ENCODE data around the gene FRRS1L. TPM values are rescaled to one million over a fixed set of nuclear protein-coding genes. Genes with fewer than 3 reads are reported as not detected.

The FRRS1L gene, protein sequence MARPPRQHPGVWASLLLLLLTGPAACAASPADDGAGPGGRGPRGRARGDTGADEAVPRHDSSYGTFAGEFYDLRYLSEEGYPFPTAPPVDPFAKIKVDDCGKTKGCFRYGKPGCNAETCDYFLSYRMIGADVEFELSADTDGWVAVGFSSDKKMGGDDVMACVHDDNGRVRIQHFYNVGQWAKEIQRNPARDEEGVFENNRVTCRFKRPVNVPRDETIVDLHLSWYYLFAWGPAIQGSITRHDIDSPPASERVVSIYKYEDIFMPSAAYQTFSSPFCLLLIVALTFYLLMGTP
- polyA plus RNA-seq, result under 1 TPM in 2 of 3 donors, not detected in 1; 0.04 to 0.18 TPM

DNA sequence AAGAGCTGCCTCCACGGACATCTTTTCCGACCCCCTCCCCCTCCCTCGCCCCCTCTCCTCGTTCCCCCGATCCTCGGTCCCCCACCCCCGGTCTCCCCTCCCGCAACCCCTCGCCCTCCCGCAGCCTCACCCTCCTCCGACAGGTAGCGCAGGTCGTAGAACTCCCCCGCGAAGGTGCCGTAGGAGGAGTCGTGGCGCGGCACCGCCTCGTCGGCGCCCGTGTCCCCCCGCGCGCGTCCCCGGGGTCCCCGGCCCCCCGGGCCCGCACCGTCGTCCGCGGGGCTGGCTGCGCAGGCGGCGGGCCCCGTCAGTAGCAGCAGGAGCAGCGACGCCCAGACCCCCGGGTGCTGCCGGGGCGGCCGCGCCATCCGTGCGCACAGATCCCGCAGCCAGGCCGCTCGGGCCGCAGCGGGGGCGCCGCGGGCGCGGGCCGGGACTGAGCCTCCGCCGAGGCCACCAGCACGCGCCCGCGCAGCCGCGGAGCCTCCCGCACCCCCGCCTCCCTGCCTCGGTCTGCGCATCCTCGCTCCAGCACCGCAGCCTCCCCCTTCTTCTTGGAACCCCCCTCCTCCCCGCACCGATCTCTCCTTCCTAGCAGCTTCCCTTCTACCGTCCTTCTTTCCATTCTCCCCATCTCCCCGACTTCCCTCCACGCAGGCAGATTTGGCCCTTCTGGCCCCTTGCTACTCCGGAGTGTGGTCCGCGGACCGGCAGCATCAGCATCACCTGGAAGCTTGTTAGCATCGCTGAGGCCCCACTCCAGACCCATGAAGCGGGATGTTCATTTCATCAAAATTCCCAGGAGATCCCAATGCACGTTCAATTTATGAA is at the start of gene FRRS1L:
Gene FRRS1L, minus strand, starts transcription at position 479 of the 831 bp plus-strand sequence. Its CDS starts 111 bp downstream, at position 368.
- H3K27ac ChIP-seq (ENCODE audit: low read depth, low read length), result no peak within 1 kb of the TSS
- 7 to 11% (median 9%) methylated on average over 39 to 85 of the region's 86 CpGs for WGBS, 3 donors

DNA sequence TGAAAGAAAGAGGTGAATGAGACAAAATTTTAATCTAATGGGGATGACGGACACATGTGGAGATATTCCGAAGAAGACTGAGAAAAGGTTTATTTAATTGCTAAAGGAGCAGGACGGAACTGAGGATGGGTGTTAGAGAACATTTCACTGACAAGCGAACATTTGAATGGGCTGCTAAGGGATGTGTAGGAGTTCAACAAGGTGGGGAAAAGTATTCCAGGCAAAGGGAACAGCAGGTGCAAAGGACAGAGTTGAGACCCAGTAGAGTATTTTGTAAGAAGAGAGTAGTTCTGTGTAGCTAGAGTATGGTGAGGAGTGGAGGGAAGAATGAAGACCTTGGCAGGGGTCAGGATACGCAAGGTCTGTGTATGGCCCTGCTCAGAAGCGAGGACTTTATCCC is 47.4 kb upstream of the FRRS1L start:
- WGBS, 3 donors, result 81 to 95% (median 95%) methylated on average over 6 of the region's 6 CpGs
- no peak overlapping the region for H3K27ac ChIP-seq (ENCODE audit: low read depth, low read length)

DNA sequence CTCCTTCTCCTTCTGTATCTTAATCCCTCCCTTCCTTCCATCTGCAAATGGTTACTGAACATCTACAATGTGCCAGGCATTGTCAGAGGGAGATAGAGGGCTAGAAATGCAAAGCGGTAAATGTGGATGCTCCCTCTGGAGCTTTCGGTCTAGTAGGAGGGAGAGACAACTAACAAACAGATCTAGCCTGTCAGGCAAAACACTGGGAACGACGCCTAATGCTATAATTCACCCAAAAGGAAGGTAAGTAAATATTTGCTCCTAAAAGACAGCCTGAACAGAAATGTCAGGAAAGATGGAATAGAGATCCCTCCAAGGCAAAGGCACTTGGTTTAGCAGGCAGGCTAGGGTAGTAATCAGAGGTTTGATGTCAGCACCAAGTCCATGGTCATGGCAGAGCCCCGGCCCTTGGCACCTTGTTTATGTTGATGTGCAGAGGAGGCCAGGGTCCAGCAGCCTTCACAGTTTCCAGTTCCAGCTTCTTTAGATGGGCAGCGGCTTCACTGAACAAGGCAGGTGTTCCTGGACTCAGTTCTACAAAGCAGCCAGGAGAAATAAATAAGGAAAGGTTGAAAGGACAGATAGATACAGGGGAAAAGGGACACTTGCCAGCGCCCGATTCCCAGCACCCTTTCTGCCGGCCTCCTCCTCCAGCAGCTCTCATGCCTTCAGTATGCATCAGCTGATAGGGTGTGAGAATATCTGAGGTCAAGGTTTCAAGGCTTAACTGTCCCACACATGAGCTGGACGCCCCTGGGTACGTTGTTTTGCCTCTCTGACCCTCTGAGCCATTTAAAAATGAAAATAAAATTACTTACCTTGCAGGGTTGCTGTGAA is 46.5 kb upstream of the FRRS1L start:
- H3K27ac ChIP-seq (ENCODE audit: low read depth, low read length), result no peak overlapping the region
- WGBS, 3 donors, result 56 to 76% (median 76%) methylated on average over 11 of the region's 11 CpGs

DNA sequence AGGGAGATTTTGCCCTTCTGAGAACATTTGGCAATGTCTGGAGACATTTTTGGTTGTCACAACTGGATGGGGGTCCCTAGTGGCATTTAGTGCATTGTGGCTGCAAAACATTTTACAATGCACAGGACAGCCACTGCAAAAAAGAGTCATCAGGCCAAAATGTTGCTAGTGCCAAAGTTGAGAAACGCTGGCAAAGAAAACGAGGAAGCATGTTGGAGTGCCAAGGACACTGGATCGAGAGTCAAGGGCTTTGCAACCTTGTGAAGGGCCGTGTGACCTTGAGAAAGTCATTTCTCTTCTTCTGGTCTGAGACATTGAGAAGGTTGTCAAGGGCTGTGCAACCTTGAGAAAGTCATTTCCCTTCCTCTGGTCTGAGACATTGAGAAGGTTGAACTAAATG is 45.7 kb upstream of the FRRS1L start:
- H3K27ac ChIP-seq (ENCODE audit: low read depth, low read length), result no peak overlapping the region
- WGBS, 3 donors, result 38 to 65% (median 58%) methylated on average over 4 of the region's 4 CpGs

DNA sequence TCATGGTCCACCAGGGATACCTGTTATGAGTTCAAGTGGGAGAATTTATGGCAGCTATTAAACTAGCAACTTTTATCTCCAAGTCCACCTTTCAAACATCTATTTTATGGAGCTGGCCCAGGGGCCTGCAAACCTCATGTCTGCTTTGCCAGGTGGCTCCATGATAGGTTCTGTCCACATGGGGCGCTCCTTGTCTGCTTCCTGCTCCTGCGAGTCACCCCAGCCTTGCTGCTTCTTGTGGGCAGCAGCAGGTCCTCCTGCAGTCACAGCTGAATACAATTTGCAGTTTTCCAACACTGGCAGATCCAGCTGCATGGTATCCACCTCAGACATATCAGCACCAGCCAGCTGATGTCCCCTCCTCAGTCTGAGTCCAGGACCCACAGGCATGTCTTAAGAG is 39.6 kb upstream of the FRRS1L start:
- no peak overlapping the region for H3K27ac ChIP-seq (ENCODE audit: low read depth, low read length)
- 75 to 97% (median 79%) methylated on average over 2 of the region's 2 CpGs for WGBS, 3 donors

DNA sequence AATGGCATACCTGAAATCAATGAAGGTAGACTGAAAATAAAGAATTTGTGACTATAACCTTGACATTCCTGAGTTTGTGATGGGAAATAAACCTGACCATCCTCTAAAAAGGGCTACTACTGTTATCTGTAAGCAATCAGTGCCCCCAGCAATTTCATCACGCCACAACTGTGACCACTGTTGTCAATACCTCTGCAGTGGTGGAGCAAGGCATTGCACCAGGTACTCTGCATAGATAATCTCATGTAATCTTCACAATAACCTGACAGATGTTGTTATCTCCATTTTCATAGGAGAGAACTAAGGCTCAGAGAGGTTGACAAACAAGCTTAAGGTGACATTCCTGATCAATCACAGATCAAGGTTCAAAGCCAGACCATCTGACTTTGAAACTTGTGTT is 38.5 kb upstream of the FRRS1L start:
- 74 to 82% (median 75%) methylated on average over 1 of the region's 1 CpG for WGBS, 3 donors
- no peak overlapping the region for H3K27ac ChIP-seq (ENCODE audit: low read depth, low read length)

DNA sequence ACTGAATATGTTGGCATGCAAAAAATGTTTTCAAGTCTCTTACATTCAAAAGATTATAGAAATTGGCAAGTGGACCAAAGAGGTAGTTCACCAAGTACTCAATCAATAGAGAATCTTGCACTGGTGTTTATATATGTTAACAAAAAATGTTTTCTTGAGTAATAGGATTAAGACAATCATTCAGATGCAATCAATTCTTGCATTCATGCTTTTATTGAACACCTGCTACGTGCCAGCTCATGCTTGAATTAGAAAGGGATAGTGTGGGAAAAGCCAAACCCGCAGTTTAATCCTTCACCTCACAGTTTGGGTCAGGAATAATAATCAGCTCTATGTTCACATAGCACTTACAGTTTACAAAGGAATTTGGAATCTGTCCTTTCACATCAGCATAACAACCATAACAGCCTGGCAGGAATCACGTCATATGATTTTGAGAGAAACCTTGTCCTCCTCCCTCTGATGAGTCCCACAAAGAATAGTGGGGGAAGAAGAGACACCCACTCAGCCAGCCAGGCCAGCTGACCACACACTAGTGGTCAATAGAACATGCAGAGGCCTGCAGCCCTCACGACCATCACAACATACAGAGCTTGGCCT is 36.8 kb upstream of the FRRS1L start:
- no peak overlapping the region for H3K27ac ChIP-seq (ENCODE audit: low read depth, low read length)
- WGBS, 3 donors, result 71 to 83% (median 81%) methylated on average over 4 of the region's 4 CpGs

DNA sequence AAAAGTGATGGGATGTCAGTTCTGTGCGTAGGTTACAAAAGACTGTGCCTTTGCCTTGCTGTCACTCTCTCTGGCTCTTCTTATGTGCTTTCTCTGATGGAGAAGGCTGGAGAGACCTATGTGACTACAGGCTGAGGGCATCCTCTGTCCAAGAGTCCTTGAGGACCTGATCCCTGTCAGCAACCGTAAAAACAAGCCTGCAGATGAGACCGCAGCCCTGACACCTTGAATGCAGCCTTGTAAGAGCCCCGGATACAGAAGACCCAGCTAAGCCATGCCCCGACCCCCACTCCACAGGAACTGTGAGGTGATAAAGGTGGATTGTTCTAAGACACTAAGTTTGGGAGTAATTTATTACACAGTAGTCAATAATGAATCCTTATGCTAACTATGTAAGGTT is 32.6 kb upstream of the FRRS1L start:
- H3K27ac ChIP-seq (ENCODE audit: low read depth, low read length), result no peak overlapping the region
- WGBS, 3 donors, result 80% methylated on average over 5 of the region's 5 CpGs

DNA sequence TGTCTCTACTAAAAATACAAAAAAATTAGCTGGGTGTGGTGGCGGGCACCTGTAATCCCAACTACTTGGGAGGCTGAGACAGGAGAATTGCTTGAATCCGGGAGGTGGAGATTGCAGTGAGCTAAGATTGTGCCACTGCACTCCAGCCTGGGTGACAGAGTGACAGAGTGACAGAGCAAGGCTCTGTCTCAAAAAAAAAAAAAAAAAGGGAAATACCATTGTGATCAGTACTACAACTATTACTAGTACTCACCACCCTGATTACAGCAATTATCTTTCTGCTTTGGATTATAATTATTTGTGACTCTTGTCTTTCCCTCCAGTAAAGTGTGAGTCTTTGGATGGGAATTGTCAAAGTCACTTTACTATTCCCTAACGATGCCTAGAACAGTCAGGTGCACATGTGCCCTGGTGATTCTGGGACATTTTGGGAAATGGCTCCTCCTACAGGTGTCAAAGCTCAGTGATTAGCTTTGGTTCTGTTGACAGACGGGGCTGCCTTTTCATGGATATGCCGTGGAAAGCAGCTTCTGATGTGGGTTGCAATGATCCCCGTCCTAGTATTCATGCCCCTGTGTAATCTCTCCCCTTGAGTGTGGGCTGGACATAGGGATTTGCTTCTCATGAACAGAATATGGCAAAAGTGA is 31.8 kb upstream of the FRRS1L start:
- WGBS, 3 donors, result 59 to 73% (median 63%) methylated on average over 6 of the region's 6 CpGs

DNA sequence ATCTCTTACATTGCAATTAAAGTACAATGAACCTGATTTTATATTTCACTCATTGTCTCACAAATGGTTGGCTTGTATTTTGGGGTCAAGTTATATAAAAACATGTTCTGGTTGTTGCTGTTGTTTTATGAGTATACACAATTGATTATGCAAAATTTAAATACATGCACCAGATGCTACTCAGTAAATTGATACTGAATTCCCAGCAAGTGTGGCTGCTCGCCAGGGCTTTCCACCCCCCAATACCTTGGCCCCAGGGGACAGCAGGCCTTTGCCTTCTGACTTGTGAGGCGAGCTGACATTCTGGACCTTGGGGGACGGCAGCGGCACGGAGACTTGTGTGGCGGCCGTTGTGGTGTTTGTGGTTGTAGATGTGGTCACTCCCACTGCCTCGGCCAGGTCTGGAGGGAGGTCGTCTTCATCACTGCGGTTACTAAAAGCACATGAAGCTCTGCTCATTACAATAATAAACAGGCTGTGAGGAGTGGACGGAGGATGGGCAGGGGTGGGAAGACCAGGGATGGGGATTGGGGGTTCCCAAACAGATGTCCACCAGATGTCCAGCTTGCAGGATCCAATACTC is 27.0 kb upstream of the FRRS1L start:
- H3K27ac ChIP-seq (ENCODE audit: low read depth, low read length), result no peak overlapping the region
- WGBS, 3 donors, result 64 to 83% (median 73%) methylated on average over 11 of the region's 11 CpGs

More for the DNA sequence above, 31.8 kb upstream of the FRRS1L start:
- H3K27ac ChIP-seq (ENCODE audit: low read depth, low read length), result no peak overlapping the region

DNA sequence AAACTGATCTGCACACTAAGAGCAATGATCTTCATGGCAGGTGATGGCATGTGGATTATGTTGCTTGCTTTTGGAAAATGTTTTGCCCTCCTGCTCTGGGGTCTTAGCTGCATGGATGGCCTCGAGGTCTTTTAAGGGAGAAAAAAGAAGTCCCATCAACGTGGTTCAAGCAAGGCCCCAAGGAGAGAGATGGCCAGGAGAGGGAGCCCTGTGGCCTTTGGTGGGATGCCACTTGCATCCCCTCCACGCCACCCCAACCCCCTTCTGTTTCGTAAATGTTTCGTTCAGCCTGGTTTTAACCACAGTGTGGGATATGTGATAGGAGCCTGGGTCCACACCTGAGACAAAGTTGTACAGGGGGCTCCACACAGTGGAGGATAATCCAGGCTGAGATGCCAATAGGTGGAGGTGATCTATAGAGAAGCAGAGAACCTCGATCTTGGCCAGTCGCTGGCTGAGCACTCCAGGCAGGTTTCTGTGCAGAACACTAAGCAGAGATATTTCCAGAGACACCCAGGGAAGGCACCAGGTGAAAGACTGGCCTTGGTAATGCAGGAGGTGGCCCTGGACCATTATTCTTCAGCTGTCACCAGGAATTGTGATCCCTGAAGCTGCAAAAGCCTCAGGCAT is 25.8 kb upstream of the FRRS1L start:
- WGBS, 3 donors, result 15 to 56% (median 49%) methylated on average over 7 of the region's 7 CpGs

DNA sequence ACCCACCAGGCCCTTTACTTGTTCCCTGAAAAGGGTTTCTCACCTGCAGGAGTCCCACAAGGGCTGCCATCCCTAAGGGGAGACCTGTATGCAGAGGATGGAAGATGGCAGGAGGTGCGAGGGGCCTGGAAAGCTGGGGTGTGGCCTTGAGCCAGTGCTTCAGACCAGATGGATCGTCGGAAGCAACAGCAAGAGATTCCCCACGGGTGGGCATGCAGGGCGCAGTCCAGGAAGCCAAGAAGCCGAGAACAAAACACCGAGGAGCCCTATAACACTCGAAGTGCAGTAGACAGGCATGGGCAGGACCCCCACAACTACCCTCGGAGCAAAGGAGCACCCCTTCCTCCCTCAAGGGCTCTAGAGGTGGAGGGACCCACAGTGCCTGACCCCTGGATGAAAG is 24.7 kb upstream of the FRRS1L start:
- no peak overlapping the region for H3K27ac ChIP-seq (ENCODE audit: low read depth, low read length)
- 80 to 93% (median 89%) methylated on average over 9 of the region's 9 CpGs for WGBS, 3 donors

More for the DNA sequence above, 25.8 kb upstream of the FRRS1L start:
- H3K27ac ChIP-seq (ENCODE audit: low read depth, low read length), result no peak overlapping the region

DNA sequence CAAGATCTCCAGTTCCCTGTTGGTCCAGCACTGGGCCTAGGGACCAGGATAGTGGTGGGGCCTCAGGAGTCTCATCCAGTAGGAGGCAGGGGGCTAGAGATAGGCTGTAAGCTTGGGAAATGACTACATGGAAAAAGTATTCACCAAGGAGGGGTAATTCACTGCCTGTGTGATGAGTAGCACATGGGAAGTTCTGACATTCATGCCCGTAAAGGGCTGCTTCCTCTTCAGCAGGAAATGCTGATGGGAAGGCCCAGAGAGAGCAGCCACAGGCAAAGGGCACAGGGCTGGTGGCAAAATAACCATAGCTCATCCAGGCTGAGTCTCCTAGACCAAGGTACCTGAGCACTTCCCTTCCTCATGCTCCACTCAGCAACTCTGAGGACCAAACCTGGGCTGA is 23.1 kb upstream of the FRRS1L start:
- H3K27ac ChIP-seq (ENCODE audit: low read depth, low read length), result no peak overlapping the region
- WGBS, 3 donors, result 48 to 92% (median 55%) methylated on average over 1 of the region's 1 CpG

DNA sequence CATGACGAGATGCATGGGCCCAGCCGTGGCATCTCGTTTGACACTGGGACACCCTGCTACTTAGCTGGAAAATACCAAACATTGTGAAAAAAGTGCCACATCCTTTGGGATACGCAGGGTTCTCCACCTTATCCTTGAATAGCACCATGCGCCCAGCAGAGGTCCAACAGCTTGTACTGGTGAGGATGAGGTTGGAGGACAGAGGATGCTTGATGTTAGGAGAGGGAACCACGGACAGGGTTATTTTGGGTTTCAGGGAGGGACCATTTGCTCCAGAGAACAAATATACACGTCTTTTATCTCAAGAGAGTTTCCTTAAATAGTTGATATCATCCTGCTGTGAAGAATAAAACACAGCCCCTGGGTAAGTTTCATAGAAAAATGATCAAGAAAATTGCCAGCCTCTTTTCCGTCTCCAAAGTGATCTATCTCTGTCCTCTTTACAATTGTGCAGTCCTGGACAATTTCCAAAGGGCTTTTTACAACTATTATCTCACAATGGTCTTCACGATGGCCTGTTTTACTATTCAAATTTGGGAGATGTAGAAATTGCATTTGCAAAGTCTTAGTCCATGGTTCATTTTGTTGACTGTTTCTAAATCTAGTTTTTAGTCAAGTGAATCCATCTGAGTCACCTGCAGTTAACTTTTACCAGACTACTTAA is 19.9 kb upstream of the FRRS1L start:
- WGBS, 3 donors, result 68 to 75% (median 73%) methylated on average over 9 of the region's 9 CpGs
- H3K27ac ChIP-seq (ENCODE audit: low read depth, low read length), result no peak overlapping the region

DNA sequence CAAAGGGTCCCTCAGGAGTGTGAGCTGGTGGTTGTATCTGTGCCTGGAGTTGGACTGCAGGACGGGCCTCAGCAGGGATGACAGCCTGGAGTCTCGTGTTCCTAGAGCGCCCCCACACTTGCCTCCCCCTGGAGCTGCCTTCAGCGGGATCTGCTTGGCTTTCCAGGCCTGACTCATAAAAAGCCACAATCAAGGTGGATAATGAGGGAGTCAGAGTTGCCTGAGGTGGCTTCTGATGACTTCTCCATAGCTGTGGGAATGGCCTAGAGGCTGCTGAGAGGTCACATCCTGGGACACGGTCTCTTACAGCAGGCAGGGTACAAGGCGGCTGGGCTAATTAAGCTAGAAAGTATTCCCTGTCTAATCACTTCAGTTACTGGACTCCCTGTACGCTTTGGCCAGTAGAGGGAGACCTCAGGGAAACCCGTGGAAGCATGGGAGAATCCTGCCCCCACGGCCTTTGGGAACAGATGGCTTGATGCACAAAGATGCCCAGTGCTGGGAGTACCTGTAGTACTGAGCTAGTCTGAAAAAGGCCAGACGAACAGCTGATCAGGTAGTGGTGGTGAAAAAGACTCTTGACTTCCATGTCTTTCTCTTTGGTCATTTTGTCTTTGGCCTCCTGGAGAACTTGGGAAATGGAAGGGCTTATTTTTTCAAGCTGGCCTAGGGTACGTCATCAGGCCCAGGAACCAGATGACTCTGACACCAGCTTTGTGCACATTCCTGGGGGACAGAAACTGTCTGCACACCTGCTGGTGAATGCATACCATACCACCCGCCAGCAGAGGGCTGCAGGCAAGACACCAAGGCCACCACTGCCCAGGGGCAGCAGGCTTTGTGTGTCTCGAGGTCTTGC is 16.1 kb upstream of the FRRS1L start:
- H3K27ac ChIP-seq (ENCODE audit: low read depth, low read length), result no peak overlapping the region
- WGBS, 3 donors, result 64 to 73% (median 71%) methylated on average over 13 of the region's 13 CpGs

DNA sequence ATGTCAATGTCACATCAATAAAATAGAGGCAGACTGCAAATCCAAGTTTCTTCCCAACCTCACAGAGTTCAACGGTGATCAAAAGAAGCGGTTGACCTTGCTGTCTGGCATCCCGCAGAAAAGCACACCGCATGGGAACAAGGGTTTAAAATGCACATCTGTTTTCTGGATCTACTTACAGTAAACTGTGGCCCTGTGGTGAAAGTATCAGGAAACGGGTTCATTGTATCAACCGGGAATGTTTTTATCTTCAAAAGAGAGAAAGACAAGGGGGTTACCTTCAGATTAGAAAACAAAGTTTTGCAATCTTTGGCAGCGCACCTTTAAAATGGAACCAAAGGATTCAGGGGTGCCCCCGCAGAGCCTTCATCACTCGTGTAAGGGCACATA is 15.5 kb upstream of the FRRS1L start:
- H3K27ac ChIP-seq (ENCODE audit: low read depth, low read length), result no peak overlapping the region
- 72 to 77% (median 76%) methylated on average over 9 of the region's 9 CpGs for WGBS, 3 donors
